Uterus (tissue), 4 donors: ENCODE measurements around the gene CAB39L. TPM values are rescaled to one million over a fixed set of nuclear protein-coding genes. Genes with fewer than 3 reads are reported as not detected.
A peak's percentile ranks its signal among the peaks of the same experiment; 100 is the strongest.

ENCODE experiments used
- DNase-seq, 2 donors: peaks; one replicate each; pipeline ENCODE4 v3.0.0-alpha.2; 2019 to 2020
- H3K27ac ChIP-seq, 2 donors: fragments of 200-600 bp; sonication (generic); 1 replicate in 1 of 2; 2 replicates in 1 of 2; pipeline ENCODE4 v1.5.1; 2016 to 2018
- H3K27me3 ChIP-seq, 2 donors: fragments of 200-600 bp; sonication (generic); one replicate each; pipeline ENCODE4 v1.5.1; 2018 to 2019; ENCODE audit warnings: control low read depth in 1 of 2
- H3K36me3 ChIP-seq, 2 donors: fragments of 200-600 bp; sonication (generic); one replicate each; pipeline ENCODE4 v1.5.1; 2019; ENCODE audit warnings: control low read depth in 1 of 2
- H3K4me1 ChIP-seq, 2 donors: fragments of 200-600 bp; sonication (generic); one replicate each; pipeline ENCODE4 v1.5.1; 2018 to 2019; ENCODE audit warnings: control low read depth in 1 of 2
- H3K4me3 ChIP-seq, 2 donors: fragments of 200-600 bp; sonication (generic); 1 replicate in 1 of 2; 2 replicates in 1 of 2; pipeline ENCODE4 v1.5.1; 2018 to 2019; ENCODE audit warnings: mild to moderate bottlenecking in 1 of 2
- H3K9me3 ChIP-seq, 2 donors: fragments of 200-600 bp; sonication (generic); one replicate each; pipeline ENCODE4 v1.5.1; 2019; ENCODE audit warnings: control low read depth in 1 of 2
- CTCF ChIP-seq, 4 experiments: fragments of 200-600 bp in 2 of 4; fragments of 450-650 bp in 2 of 4; sonication (generic) in 2 of 4; IDR thresholded peaks; one replicate each; pipeline ENCODE4 v1.5.1; 2016 to 2019; ENCODE audit warnings: antibody characterized with exemption in 4 of 4, mild to moderate bottlenecking in 2 of 4, moderate library complexity in 1 of 4
- POLR2A ChIP-seq, 2 donors: fragments of 450-650 bp; IDR thresholded peaks; one replicate each; pipeline ENCODE4 v1.6.1; 2016; ENCODE audit warnings: antibody characterized with exemption in 2 of 2, mild to moderate bottlenecking in 1 of 2, moderate library complexity in 1 of 2
- intact Hi-C: fragments of 100-400 bp; cut with DNase I; formaldehyde crosslinking; loops from one replicate; pipeline ENCODE4 v1.15.1; 2023; ENCODE audit warnings: low total_unique reads
- total RNA-seq, 4 donors: library from RNA; depleted of rRNA in 3 of 4; stranded (reverse); fragments of >200 nt in 3 of 4; gene quantifications; one replicate each; pipeline versions ENCODE4 v1.1.0 to v1.2.4, GENCODE V29; 2014 to 2023
- donor health status: DM: yes; HTN: yes; CAD: no.

CAB39L gene
- total RNA-seq, 4 donors from 2014 or later = 12.0 to 24.7 (median 18.5) TPM

DNA sequence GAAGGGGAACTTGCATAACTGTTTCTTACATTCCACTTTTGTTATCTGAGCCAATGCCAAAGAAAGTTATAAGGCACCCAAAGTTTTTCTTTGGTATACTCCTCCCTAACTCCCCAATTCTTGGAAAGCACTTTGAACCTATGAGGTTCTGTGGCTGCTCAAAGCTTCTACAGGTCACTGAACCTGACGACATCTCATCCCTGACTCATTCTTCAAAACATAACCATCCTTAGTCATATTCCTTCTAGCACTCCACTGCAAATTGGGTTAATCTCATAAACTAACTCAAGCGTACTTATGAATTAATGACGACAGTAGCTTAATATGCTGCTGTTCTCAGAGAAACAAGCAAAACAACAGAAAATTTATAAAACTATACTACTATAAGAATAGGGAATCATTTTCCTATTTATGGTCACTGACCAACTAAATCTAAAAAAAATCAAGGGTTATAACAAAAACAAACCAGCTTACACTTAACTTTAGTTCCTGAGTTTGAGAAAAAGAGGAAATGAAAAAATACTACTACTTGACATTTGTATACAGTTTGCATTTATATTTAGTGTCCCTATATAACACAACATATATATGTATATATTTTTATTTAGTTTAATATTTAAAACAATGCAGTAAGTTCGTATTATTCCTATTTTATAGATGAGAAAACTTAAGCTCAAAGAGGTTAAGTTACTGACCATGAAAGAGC is 69.1 kb downstream of the CAB39L start:
- intact Hi-C loops = no loop called here

GRCh38 chr13:49373716-49374115 is 70.1 kb downstream of the CAB39L start:
- Histone ChIP-seq H3K27ac (no peak overlapping the region), H3K36me3 (no peaks in the 10 kb centered on the region), H3K4me1 (no peaks in the 10 kb centered on the region), H3K4me3 (no peak overlapping the region), H3K9me3 (no peaks in the 10 kb centered on the region), H3K27me3 (no peaks in the 10 kb centered on the region)
- intact Hi-C loops = no loop called here
- no peak for DNase-seq
- TF ChIP-seq POLR2A (IDR thresholded peaks at IDR 0.05) (no peak), CTCF (IDR thresholded peaks at IDR 0.05) (no peak)

More for the DNA sequence above, 69.1 kb downstream of the CAB39L start:
- peak overlapping the region in 1 of 2 donors; percentile 12 for H3K27ac ChIP-seq
- no peak overlapping the region for H3K4me3 ChIP-seq
- no peaks in the 10 kb centered on the region for H3K9me3 ChIP-seq
- H3K4me1 ChIP-seq = no peaks in the 10 kb centered on the region
- no peaks in the 10 kb centered on the region for H3K36me3 ChIP-seq
- TF ChIP-seq POLR2A (IDR thresholded peaks at IDR 0.05) = no peak
- TF ChIP-seq CTCF (IDR thresholded peaks at IDR 0.05) = no peak
- DNase-seq = no peak
- no peaks in the 10 kb centered on the region for H3K27me3 ChIP-seq

DNA sequence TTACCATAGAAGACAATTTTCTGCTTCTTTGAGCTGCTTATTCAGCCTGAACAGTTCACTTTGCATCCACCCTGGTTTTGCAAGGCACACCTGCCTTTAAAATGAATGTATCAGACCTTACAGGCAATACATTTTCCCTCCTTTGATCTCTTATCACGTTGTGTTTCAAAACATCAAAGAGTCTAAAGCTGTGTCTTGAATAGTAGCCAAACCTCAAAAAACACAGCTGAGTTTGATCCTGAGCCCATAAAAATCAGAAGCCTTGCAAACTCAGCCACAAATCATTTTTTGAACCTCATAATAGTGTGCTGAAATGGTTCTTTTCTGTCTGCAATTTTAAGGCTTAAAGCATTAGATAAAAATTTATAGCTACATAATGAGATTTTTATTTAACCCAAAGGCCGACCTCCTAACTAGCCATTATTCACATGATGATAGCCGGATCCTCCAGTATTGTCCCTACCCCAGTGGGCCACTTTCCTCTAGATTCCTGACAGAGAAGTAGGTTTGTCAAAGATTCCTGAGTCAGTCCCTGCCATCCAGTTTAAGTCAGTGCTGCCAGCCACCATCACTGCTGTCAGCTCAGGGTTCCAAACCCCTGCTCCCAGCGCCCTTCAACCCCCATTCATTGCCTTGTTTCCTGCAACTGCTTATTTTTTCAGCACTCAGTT is 71.8 kb downstream of the CAB39L start:
- H3K36me3 ChIP-seq = no peaks in the 10 kb centered on the region
- no peaks in the 10 kb centered on the region for H3K27me3 ChIP-seq
- intact Hi-C loops = no loop called here
- no peak overlapping the region for H3K4me3 ChIP-seq
- TF ChIP-seq CTCF (IDR thresholded peaks at IDR 0.05) = no peak
- TF ChIP-seq POLR2A (IDR thresholded peaks at IDR 0.05) = no peak
- no peak overlapping the region for H3K27ac ChIP-seq
- H3K4me1 ChIP-seq = no peaks in the 10 kb centered on the region
- no peak for DNase-seq
- no peaks in the 10 kb centered on the region for H3K9me3 ChIP-seq

DNA sequence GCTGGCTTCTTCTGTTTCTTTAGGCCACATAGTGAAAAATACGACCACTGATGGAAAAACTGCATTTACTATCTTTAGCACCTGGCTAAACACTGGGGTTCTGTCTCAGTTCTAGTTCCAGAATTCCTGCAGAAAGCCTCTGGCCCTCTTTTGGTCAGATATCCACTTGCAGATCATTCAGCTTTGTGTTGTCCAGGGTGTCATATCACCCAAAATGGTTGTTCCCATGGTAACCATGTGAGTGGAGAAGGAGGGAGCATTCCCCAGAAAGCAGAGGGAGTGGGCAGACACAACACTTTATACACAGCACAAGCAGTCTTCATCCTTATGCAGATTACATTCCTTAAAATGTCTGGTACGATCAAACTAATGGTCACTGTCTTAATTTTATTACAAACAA is 73.5 kb downstream of the CAB39L start:
- DNase-seq = no peak
- no peaks in the 10 kb centered on the region for H3K36me3 ChIP-seq
- no peaks in the 10 kb centered on the region for H3K4me1 ChIP-seq
- H3K27me3 ChIP-seq = no peaks in the 10 kb centered on the region
- no peak for TF ChIP-seq POLR2A (IDR thresholded peaks at IDR 0.05)
- TF ChIP-seq CTCF (IDR thresholded peaks at IDR 0.05) = no peak
- no peak overlapping the region for H3K4me3 ChIP-seq
- intact Hi-C loops = no loop called here
- no peak overlapping the region for H3K27ac ChIP-seq
- no peaks in the 10 kb centered on the region for H3K9me3 ChIP-seq

GRCh38 chr13:49369866-49370265 is 74.0 kb downstream of the CAB39L start:
- H3K27ac ChIP-seq = no peak overlapping the region
- no peak overlapping the region for H3K4me3 ChIP-seq
- intact Hi-C loops = no loop called here
- no peaks in the 10 kb centered on the region for H3K36me3 ChIP-seq
- DNase-seq = no peak
- H3K27me3 ChIP-seq = no peaks in the 10 kb centered on the region
- TF ChIP-seq POLR2A (IDR thresholded peaks at IDR 0.05) = no peak
- TF ChIP-seq CTCF (IDR thresholded peaks at IDR 0.05) = no peak
- H3K9me3 ChIP-seq = no peaks in the 10 kb centered on the region
- H3K4me1 ChIP-seq = no peaks in the 10 kb centered on the region
